ENCODE data around the gene TNS4.

GRCh38 chr17:40545660-40546059 lies 44.2 kb upstream of the TNS4 start:
- TF ChIP-seq CTCF (IDR thresholded peaks at IDR 0.05; ENCODE audit: insufficient read depth, low read length) (no peak), REST (IDR thresholded peaks at IDR 0.05; ENCODE audit: insufficient replicate concordance, low read depth) (no peak), POLR2AphosphoS5 (IDR thresholded peaks at IDR 0.05; ENCODE audit: low read depth) (no peak), GABPA (IDR thresholded peaks at IDR 0.05; ENCODE audit: low read depth) (no peak)

Data from HL-60 (cell line).